Eye (tissue), 1 donor: Measurements from ENCODE around the gene INAFM1.
"Not testable (repeated sequence)": the region's sequence is repeated elsewhere in the genome, so short reads cannot be mapped to it uniquely, and the experiment has no call there.

ENCODE experiments used
- DNase-seq: peaks from one replicate; pipeline ENCODE4 v3.0.0-alpha.2; 2015

INAFM1 gene

DNA sequence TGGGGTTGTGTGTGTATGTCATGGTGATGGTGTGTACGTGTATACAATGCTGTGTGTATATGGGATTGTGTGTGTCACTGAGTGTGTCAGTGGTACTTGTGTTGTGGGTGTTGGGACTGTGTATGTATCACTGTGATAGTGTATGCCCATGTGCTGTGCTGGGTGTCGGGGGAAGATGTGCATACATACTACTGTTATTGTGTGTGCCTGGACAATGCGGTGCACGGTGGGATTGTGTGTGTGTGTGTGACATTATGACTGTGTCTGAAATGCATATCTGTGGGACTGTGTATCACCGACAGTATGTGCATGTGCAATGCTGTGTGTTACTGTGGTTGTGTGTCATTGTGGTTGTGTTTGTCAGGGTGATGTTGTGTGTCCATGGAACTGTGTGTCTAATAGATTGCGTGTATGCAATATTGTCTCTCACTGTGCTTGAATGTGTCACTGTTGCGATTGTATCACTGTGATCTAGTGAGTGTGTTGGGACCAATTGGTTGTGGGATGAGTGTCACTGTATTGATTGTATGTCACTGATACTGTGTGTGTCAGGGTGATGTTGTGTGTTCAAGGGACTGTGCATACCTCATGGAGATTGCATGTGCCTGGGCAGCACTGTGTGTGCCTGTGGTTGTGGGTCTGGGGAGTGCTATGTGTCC is 32.6 kb upstream of the INAFM1 start:
- peak; percentile 17 for DNase-seq

DNA sequence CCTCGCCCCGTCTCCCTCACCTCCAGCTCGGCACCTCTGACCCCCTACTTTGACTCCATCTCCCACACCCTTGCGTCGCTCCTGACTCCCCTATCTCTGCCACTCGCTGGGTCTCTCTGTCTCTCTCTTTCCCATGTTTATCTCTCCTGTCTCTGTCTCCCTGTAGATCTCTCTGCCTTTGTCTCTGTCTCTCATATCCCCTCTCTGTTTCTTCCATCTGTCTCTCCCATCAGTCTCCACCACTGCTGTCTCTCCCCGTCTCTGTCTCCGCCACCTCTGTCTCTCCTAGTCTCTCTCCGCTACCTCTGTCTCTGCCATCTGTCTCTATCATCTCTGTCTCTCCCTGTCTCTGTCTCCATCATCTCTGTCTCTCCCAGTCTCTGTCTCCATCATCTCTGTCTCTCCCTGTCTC is 31.3 kb upstream of the INAFM1 start:
- DNase-seq, result no peak

DNA sequence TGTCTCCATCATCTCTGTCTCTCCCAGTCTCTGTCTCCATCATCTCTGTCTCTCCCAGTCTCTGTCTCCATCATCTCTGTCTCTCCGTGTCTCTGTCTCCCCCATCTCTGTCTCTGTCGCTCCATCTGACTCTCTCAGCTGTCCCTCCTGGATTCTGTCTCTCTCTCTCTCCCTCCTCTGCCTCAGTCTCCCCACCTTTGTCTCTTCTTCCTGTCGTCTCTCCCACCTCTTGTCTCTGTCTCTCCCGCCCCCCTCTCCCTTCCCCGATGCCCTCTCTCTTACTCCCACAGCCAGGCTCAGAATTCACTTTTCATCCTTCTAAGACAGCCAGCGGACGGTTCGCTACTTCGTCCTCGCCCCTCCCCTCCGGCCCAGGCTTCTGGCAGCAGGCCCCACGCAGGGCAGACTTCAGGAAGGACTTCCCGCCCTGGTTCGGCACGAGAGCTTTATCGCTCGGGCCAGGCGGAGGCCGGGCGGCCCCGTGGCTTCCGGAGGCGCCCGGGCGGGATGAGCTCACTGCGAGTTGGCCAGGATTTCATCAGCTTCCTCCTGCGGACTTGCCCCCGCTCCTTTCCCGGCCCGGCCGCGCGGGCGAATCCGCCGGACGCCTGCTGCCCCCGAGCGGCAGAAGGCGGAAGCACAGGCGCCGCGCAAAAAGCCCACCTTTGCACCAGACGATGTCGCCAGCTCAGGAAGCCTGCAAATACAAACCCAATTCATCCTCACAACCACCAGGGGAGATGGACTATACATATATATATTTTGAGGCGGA is 30.7 kb upstream of the INAFM1 start:
- peak; percentile 95 for DNase-seq

DNA sequence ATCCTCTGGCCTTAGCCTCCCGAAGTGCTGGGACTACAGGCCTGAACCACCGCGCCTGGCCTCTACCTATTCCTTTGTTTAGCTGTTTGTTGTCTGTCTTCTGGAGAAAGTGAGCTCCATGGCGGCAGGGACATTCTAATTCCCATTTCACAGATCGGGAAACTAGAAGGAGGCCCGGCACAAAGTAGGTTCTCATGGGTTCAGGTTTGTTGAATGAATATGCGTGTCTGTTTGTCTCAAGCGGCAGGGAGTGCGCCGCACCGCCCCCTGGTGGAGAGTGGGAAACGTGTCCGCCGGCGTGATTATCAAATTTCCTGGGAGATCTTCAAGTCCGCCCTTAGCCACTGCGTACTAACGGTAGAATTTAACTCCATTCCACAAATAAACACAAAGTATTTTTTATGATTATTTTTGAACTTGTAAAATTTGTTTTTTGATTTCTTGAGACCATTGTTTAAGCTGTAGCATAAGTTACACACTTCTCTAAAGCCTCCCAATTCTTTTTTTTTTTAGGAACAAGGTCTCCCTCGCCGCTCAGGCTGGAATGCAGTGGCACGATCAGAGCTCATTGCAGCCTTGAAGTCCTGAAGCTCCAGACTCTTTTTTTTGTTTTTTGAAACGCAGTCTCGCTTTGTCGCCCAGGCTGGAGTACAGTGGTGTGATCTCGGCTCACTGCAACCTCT is 27.2 kb upstream of the INAFM1 start:
- peak; percentile 92 for DNase-seq

DNA sequence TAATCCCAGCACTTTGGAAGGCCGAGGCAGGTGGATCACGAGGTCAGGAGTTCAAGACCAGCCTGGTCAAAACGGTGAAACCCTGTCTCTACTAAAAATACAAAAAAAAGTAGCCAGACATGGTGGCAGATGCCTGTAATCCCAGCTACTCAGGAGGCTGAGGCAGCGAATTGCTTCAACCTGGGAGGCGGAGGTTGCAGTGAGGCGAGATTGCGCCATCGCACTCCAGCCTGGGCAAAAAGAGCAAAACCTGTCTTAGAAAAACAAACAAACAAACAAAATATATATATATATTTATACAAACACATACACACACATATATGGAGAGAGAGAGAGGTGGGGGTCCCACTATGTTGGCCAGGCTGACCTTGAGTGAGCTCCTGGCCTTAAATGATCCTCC is 21.7 kb upstream of the INAFM1 start:
- not testable (repeated sequence) for DNase-seq

DNA sequence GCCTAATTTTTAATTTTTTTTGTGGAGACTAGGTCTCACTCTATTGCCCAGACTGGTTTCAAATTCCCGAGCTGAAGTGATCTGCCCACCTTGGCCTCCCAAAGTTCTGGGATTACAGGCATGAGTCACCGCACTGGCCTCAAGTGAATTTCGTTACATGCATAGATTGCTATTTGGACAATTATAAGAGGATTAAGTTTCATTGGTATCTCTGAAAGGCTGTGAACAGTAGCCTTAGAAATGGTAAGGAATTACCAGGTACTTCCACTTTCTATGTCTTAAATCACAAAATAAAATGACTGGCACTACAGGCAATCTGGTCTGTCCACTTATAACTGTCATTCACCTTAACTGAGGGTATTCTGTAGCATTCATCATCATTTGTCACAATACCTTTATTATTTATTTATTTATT is 21.2 kb upstream of the INAFM1 start:
- DNase-seq, result no peak

DNA sequence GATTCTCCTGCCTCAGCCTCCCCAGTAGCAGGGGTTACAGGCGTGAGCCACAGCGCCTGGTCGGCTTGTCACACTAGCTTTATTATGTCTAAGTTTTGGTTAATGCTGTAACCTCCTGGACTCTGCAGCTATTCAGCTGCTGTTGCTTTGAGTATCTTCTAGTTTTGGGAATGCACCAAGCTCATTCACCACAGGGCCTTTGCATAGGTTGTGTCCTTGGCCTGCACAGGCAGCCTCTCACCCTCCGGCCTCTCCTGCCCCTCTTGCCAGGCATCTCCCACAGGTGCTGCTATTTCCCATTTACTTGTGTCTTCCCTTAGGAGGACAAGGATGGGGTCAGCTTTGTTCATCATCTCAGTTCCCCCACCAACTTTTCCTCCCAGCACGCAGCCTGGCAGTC is 20.7 kb upstream of the INAFM1 start:
- DNase-seq, result no peak

DNA sequence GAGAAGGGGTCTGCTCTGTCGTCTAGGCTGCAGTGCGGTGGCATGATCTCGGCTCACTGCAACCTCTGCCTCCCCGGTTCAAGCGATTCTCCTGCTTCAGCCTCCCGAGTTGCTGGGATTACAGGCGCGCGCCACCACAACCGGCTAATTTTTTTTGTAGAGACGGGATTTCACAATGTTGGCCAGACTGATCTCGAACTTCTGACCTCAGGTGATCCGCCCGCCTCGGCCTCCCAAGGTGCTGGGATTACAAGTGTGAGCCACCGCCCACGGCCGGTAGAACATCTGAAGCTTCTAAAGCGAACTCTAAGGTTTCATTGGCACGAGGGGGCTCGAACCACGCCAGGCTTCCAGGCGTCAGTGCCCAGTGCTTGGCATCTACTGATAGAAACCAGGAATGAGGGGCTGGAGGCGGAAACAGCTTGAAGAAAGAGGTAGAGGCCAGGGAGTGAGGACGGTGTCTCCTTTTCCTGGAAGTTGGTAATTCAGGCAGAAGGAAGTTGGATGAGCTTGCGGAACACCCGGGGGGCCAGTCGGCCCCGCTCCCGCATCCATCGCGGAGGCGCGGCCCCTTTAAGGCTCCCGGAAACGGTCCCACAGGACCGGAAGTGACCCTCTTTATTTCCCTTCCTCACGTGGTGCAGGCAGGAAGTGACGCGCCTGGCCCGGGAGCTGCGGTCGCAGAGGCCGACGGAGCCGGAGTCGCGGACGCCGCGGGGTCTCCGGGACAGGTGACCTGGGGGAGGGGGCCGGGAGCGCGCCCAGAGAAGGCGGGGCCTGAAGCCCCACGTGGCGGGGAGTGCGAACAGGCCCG is 18.6 kb upstream of the INAFM1 start, which contains the start of gene CCDC9:
CCDC9 (plus strand) TSS at position 647 of the 814 bp plus-strand sequence. CDS start 1,876 bp downstream, outside the sequence.
- peak; percentile 99 for DNase-seq

DNA sequence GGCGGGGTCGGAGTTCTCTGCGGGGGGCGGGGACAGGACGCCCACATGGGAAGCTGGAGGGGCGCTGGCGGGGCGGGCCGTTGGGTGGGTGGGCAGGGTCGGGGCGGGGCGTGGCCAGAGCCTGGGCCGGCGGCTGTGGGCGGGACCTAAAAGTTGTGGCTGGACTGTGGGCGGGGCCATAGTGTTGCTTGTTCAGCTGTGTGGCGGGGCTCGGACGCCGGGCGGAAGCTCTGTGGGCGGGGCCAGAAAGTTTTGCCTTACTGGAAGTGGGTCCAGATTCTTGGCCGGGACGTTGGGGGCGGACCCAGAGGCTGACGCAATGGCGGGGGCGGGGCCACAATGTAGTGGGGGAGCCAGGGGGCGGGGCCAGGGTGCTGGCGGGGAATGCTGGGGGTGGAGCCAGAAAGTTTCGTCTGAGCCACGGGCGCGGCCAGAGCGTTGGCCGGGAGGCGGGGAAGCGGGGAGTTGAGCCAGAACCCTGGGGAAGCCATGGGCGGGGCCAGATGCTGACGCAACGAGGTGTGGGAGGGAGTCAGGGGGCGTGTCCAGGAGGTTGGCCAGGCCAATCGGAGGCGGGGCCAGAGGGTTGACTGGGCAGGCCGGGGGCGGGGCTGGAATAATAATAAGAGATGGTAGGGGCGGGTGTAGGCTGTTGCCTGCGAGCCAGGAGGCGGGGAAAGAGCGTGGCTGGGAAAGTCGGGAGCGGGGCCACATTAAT is 17.8 kb upstream of the INAFM1 start:
- DNase-seq, result peak; percentile 100

DNA sequence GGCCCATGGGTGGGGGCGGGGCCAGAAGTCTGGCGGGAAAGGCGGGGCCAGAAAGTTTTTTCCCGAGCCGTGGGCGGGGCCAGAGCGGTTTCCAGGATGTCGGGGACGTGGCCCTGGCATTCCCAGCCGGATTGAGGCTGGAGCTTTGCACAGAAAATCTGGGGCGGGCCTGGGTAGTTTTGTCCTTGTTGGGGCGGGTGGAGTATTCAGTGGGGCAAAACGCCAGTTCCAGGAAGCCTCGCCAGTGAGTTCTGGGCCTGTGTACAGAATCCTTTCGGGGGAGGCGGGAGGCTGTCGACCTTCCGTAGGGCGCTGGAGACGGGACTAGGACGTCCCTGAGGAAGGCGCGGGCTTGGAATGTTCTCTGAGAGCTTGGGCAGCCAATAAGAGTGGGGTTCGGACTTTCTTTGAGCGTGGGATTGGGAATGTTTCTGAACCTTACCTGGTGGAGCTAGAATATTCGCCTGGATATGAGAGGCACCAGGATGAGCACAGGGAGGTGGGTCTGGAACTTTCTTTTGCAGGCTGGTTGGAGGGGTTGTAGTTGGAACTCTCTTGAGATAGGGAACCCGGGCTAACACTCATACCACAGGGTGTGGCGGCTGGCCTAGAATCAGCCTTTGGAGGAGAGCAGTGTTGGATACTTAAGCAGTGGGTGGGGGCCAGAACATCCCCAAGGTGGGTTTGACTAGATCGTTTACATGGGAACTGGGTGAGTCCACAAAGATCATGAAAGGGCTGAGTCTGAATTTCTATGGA is 17.1 kb upstream of the INAFM1 start:
- DNase-seq, result no peak

DNA sequence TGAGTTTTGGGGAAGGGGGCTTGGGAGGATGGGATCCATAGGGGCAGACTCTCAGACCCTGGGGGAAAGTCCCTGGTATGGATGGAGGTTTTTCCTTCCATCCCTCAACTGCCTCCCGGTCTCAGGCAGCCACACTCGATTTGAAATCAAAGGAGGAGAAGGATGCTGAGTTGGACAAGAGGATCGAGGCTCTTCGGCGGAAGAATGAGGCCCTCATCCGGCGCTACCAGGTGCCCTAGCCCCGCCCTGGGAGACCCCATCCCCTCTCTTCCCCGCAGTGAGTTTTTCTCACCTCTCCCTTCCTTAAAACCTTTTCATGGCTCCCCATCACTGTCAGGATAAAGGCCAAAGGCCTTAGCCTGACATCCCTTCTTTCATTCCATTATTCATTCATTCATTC is 16.3 kb upstream of the INAFM1 start:
- DNase-seq, result no peak

DNA sequence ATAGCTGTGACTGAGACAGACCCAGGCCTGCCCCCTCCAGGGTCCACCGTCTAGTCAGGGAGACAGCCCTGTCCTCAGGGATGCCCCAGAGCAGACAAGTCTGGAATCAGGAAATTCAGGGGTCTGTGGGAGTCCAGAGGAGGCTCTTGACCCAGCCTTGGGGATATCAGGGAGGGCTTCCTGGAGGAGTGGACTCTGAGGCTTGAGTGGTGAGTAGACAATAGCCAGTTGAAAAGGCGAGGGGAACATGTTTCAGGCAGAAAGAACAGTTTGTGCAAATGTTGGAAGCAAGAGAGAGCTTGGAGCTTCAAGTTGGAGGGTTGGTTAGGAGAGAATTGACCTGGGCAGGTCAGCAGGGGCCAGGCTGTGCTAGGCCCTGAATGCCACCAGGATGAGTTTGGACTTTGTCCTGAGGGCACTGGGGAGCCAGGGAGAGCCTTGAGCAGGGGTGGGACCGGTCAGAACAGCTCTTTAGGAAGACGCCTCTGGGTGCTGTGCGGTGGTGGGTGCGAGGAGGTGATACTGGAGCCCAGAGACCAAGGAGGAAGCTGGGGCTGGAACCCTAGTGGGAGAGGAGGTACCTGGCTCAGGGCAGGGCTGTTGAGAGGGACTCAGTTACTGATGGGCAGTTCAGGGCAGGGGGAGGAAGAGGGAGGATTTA is 15.7 kb upstream of the INAFM1 start:
- no peak for DNase-seq

DNA sequence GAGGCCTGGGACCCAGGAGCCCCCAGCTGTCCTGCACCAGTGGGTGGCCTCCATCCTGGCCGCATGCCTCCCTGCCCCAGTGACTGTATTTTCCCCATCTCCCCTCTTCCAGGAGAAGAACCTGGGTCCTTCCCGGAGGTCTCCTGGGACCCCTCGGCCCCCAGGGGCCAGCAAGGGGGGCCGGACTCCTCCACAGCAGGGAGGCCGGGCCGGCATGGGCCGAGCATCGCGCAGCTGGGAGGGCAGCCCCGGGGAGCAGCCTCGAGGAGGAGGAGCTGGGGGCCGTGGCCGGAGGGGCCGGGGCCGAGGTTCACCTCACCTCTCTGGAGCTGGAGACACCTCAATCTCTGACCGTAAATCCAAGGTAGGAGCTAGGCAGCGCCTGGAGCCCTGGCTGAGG is 14.2 kb upstream of the INAFM1 start:
- no peak for DNase-seq

DNA sequence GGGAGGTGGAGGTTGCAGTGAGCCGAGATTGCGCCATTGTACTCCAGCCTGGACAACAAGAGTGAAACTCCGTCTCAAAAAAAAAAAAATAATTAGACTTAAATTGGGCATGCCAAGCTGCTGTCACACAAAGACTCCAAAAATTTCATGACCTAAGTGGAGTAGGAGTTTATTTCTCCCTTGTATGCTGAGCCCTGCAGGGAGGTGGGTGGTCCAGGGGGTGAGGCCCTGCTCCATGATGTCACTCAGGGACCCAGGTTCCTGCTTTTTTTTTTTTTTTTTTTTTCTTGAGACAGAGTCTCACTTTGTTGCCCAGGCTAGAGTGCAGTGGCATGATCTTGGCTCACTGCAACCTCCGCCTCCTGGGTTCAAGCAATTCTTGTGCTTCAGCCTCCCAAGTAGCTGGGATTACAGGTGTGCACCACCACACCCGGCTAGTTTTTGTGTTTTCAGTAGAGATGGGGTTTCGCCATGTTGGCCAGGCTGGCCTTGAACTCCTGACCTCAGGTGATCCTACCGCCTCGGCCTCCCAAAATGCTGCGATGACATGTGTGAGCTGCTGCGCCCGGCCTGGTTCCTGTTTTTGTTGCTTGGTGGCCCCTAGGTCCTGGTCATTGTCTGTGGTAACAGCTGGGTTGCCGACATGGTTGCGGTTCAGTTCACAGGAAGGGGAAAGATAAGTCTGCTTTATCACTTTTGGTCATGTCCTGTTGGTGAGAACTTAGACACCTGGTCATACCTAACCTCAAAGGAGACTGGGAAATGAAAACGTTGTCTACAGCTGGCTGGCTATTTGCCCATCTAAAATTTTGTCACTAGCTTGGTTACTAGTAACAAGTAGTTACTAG is 12.5 kb upstream of the INAFM1 start:
- DNase-seq, result not testable (repeated sequence)

DNA sequence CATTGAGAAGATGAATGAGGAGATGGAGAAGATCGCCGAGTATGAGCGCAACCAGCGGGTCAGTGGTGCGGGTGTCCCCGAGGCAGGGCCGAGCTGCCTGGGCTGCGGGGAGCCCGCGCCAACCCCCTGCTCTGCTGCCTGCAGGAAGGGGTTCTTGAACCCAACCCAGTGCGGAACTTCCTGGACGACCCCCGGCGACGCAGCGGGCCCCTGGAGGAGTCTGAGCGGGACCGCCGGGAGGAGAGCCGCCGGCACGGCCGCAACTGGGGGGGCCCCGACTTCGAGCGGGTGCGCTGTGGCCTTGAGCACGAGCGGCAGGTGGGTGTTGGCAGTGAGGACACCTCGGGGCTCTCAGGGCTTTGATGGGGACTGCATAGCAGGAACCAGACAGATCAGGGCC is 10.1 kb upstream of the INAFM1 start:
- no peak for DNase-seq

DNA sequence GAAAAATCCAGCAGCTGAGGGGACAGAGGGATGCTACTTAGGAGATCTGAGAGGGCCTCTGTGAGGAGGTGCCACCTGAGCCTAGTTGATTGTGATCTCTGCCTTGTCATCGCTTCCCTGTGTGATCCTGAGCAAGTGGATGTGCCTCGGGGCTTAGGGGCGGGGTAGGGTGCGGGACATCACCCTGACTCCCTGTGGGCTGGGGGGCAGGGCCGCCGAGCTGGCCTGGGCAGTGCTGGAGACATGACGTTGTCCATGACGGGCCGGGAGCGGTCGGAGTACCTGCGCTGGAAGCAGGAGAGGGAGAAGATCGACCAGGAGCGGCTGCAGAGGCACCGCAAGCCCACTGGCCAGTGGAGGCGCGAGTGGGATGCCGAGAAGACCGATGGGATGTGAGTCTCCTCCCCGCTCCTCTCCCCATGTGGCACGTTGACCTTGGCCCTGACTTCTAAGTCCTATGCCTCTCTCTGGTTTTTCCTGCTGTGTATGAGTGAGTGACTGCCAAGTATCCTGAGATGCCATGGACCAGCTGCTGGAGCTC is 8.2 kb upstream of the INAFM1 start:
- no peak for DNase-seq

DNA sequence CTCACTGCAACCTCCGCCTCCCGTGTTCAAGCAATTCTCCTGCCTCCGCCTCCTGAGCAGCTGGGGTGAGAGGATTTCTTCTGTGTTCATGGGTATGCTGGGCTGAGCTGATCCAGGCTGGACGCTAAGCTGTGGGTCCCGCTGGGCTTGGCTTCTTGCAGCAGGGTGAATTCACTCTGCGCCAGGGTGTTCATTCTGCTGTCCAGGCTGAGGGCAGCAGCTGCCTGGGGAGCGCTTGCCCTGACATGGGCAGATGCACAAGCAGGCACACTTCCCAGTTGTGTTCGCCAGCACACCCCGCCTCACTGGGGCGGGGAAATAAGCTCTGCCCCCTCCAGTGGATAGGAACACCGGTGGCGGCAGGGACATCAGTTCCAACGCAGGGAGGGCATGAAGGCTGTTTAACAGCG is 7.3 kb upstream of the INAFM1 start:
- no peak for DNase-seq

DNA sequence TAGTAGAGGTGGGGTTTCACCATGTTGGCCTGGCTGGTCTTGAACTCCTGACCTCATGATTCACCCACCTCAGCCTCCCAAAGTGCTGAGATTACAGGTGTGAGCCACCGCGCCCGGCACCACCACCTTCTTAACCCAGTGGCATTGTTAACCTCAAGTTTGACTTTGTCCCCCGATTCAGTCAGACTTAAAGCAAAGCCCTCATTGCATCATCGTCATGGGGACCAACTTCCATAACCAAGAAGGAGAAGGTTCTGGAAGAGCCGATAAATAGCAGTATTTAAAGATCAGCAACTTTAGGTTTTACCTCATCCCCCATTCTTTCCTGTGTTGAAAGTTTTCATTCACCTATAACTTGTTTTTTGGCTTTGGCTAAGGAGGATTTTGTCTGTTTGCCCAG is 6.7 kb upstream of the INAFM1 start:
- no peak for DNase-seq

DNA sequence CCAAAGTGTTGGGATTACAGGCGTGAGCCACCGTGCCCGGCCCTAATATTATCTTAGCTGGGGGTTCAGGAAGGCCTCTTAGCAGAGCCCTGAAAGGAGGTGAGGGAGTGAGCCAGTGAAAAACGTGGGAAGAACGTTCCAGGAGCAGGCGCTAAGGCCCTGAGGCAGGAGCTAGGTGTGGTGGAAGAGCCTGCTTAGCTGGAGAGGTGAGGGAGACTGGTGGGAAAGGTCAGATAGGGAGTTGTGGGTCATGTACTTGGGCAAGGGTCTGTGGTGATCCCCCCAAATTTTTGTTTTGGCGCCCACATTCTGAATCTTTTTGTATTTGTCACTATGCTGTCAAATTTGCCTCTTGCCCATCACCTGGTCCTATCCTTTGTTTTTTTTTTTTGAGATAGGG is 5.1 kb upstream of the INAFM1 start:
- no peak for DNase-seq

DNA sequence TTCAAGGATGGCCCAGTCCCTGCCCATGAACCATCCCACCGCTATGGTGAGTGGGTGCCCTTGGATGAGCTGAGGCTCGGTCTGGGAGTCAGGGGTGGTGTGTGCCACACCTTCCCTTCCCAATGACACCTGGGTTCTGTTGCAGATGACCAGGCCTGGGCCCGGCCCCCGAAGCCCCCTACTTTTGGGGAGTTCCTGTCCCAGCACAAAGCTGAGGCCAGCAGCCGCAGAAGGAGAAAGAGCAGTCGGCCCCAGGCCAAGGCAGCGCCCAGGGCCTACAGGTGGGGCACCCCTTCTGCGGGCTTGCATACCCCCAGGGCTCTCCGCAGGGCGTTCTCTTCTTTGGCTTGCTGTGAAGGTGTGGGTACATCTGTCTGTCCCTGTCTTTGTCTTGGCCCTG is 4.3 kb upstream of the INAFM1 start:
- no peak for DNase-seq
